ENCODE results near the gene ANAPC7. TPM values are rescaled to one million over a fixed set of nuclear protein-coding genes. Genes with fewer than 3 reads are reported as not detected.

The ANAPC7 gene
- total RNA-seq, 2 experiments from 2014 or later = 84.7 to 136 TPM

DNA sequence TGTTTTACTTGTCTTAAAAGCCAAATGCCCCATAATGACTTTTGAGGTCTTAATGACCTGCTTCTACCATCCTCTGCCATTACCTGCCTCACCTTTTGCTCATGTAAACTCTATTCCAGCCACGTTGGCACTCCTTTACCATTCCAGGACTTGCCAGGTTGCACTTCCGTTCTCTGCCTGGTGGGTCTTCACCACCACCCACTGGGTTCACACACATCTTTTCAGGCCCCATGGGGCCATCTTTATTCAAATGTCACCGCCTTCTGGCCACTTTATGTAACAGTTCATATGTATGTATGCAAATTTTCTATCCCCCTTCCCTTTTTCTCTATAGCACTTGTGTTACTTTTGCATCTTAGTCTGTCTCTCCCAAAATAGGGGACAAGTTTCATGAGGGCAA is 64.8 kb downstream of the ANAPC7 start:
- ChIA-PET POLR2A (no interaction called here), CTCF (ENCODE audit: unreplicated experiment) (no interaction called here)
- Histone ChIP-seq H3K4me2 (ENCODE audit: low read length) (no peak overlapping the region), H3K36me3 (ENCODE audit: insufficient read depth, low read length) (peaks cover 100% of the 10 kb centered on the region), H3K9me3 (ENCODE audit: low read length) (no peaks in the 10 kb centered on the region), H3K4me3 (ENCODE audit: low read depth, low read length, poor library complexity, severe bottlenecking) (no peak overlapping the region), H3K27ac (ENCODE audit: low read depth, low read length, poor library complexity, severe bottlenecking) (peak overlapping the region; percentile 4), H4K20me1 (ENCODE audit: insufficient read depth, low read length) (no peaks in the 10 kb centered on the region), H3K9me2 (ENCODE audit: insufficient read depth, low read length) (no peaks in the 10 kb centered on the region), H3K79me2 (ENCODE audit: insufficient read depth, low read depth, low read length) (no peaks in the 10 kb centered on the region), H2AFZ (ENCODE audit: low read length) (no peak overlapping the region), H3K4me1 (ENCODE audit: insufficient read depth, low read length, poor library complexity, severe bottlenecking) (peaks cover 7% of the 10 kb centered on the region)
- BruUV-seq (replicated peaks) = no TSS peak
- DNase-seq (ENCODE audit: low spot score) = peak; percentile 37
- intact Hi-C loops (cut with micrococcal nuclease; ENCODE audit: unreplicated experiment) = no loop called here
- no peak for TF ChIP-seq EZH2phosphoT487 (IDR thresholded peaks at IDR 0.05; ENCODE audit: borderline replicate concordance, low read depth, low read length)
- TF ChIP-seq, protein P1, sequence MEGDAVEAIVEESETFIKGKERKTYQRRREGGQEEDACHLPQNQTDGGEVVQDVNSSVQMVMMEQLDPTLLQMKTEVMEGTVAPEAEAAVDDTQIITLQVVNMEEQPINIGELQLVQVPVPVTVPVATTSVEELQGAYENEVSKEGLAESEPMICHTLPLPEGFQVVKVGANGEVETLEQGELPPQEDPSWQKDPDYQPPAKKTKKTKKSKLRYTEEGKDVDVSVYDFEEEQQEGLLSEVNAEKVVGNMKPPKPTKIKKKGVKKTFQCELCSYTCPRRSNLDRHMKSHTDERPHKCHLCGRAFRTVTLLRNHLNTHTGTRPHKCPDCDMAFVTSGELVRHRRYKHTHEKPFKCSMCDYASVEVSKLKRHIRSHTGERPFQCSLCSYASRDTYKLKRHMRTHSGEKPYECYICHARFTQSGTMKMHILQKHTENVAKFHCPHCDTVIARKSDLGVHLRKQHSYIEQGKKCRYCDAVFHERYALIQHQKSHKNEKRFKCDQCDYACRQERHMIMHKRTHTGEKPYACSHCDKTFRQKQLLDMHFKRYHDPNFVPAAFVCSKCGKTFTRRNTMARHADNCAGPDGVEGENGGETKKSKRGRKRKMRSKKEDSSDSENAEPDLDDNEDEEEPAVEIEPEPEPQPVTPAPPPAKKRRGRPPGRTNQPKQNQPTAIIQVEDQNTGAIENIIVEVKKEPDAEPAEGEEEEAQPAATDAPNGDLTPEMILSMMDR (conservative IDR thresholded peaks at IDR 0.05; ENCODE audit: low read length) = peak; percentile 46

DNA sequence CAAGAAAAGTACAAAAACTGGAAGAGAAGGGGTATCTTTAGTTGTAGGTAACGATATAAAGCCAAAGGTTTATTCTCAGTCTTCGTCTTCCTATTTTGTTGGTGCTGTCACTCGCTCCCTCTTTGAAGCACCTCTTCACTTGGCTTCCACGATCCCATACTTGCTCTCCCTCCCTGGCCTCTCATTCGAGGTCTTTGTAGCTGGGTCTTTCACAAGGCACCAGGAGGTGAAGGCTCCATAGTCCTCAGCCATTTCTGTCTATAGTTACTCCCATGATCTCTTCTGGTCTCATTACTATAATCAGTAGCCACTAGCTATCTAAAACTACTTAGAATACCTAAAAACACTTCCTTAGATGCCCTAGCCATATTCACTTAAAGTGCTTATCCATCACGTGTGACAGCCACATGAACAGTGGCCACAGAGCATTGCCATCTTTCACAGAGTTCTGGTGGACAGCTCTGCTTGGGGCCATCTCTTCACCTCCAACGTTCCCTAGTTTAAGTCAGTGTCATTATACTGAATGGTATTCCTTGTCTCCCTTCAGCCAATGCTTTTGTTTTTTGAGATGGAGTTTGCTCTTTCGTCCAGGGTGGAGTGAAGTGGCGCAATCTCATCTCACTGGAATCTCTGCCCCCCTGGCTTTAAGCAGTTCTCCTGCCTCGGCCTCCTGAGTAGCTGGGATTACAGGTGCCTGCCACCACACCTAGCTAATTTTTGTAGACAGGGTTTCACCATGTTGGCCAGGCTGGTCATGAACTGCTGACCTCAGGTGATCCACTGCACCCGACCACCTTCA is 65.4 kb downstream of the ANAPC7 start:
- intact Hi-C loops (cut with micrococcal nuclease; ENCODE audit: unreplicated experiment) = no loop called here
- H3K4me3 ChIP-seq (ENCODE audit: low read depth, low read length, poor library complexity, severe bottlenecking) = no peak overlapping the region
- peaks cover 100% of the 10 kb centered on the region for H3K36me3 ChIP-seq (ENCODE audit: insufficient read depth, low read length)
- H3K79me2 ChIP-seq (ENCODE audit: insufficient read depth, low read depth, low read length) = no peaks in the 10 kb centered on the region
- no peak overlapping the region for H2AFZ ChIP-seq (ENCODE audit: low read length)
- POLR2A ChIA-PET = no interaction called here
- peaks cover 7% of the 10 kb centered on the region for H3K4me1 ChIP-seq (ENCODE audit: insufficient read depth, low read length, poor library complexity, severe bottlenecking)
- BruUV-seq (replicated peaks) = no TSS peak
- no peaks in the 10 kb centered on the region for H3K9me3 ChIP-seq (ENCODE audit: low read length)
- DNase-seq (ENCODE audit: low spot score) = no peak
- H3K4me2 ChIP-seq (ENCODE audit: low read length) = no peak overlapping the region
- peak overlapping the region; percentile 4 for H3K27ac ChIP-seq (ENCODE audit: low read depth, low read length, poor library complexity, severe bottlenecking)
- CTCF ChIA-PET (ENCODE audit: unreplicated experiment) = no interaction called here
- TF ChIP-seq, protein P1 (conservative IDR thresholded peaks at IDR 0.05; ENCODE audit: low read length) = no peak
- no peak for TF ChIP-seq EZH2phosphoT487 (IDR thresholded peaks at IDR 0.05; ENCODE audit: borderline replicate concordance, low read depth, low read length)
- H3K9me2 ChIP-seq (ENCODE audit: insufficient read depth, low read length) = no peaks in the 10 kb centered on the region
- H4K20me1 ChIP-seq (ENCODE audit: insufficient read depth, low read length) = no peaks in the 10 kb centered on the region

DNA sequence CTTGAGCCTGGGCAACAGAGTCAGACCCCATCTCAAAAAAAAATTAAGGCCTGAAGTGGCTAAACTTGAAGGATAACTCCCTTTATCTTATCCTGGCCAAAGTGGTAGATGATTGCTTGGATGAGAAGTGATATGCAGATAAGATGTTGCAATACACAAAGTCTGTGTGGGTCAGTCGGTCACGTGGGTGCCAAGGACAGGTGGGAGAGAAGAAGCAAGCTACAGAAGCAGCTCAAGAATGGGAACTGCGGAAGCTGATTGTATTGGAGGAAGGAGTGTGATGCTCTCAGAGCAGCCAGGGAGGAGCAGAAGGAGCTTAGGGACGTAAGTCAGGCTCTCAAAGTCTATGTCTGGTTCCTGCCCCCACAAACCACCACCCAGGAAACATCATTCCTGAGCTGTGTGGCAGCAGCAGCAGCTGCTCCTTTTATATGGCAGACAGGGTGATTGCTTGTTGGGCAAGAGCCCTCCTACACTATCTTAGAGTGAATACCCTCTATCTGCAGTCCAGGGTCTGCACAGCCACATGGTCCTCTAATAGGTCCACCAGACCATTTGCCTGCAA is 67.9 kb downstream of the ANAPC7 start:
- H4K20me1 ChIP-seq (ENCODE audit: insufficient read depth, low read length) = 0 out of 2 replicates have a peak, but pooled peaks cover 3% of the 10 kb centered on the region
- CTCF ChIA-PET (ENCODE audit: unreplicated experiment) = no interaction called here
- intact Hi-C loops (cut with micrococcal nuclease; ENCODE audit: unreplicated experiment) = no loop called here

More for the DNA sequence above, 67.9 kb downstream of the ANAPC7 start:
- H3K27ac ChIP-seq (ENCODE audit: low read depth, low read length, poor library complexity, severe bottlenecking) = no peak overlapping the region
- POLR2A ChIA-PET = interaction anchor here (0.6 to 1.6 kb wide), 3 partner anchors 13 to 27 kb away, joined by 3 to 4 read pairs (median 4); no protein-coding TSS in a partner anchor
- TF ChIP-seq, protein P1 (conservative IDR thresholded peaks at IDR 0.05; ENCODE audit: low read length) = no peak
- no peak for TF ChIP-seq EZH2phosphoT487 (IDR thresholded peaks at IDR 0.05; ENCODE audit: borderline replicate concordance, low read depth, low read length)
- no peak for DNase-seq (ENCODE audit: low spot score)
- H3K79me2 ChIP-seq (ENCODE audit: insufficient read depth, low read depth, low read length) = peaks cover 20% of the 10 kb centered on the region
- H3K4me1 ChIP-seq (ENCODE audit: insufficient read depth, low read length, poor library complexity, severe bottlenecking) = peaks cover 7% of the 10 kb centered on the region
- H2AFZ ChIP-seq (ENCODE audit: low read length) = no peak overlapping the region
- H3K36me3 ChIP-seq (ENCODE audit: insufficient read depth, low read length) = peaks cover 98% of the 10 kb centered on the region
- H3K4me2 ChIP-seq (ENCODE audit: low read length) = no peak overlapping the region
- no TSS peak for BruUV-seq (replicated peaks)
- no peak overlapping the region for H3K4me3 ChIP-seq (ENCODE audit: low read depth, low read length, poor library complexity, severe bottlenecking)
- no peaks in the 10 kb centered on the region for H3K9me3 ChIP-seq (ENCODE audit: low read length)
- H3K9me2 ChIP-seq (ENCODE audit: insufficient read depth, low read length) = no peaks in the 10 kb centered on the region

Measured in OCI-LY7 (cell line).